HuH-7.5 (cell line): Measurements from ENCODE around the gene CYFIP2.
"Not testable (repeated sequence)": the region's sequence is repeated elsewhere in the genome, so short reads cannot be mapped to it uniquely, and the experiment has no call there.

Source experiments
- DNase-seq: peaks from one replicate; pipeline ENCODE4 v3.0.0; 2011; ENCODE audit warnings: low spot score

The CYFIP2 gene

DNA sequence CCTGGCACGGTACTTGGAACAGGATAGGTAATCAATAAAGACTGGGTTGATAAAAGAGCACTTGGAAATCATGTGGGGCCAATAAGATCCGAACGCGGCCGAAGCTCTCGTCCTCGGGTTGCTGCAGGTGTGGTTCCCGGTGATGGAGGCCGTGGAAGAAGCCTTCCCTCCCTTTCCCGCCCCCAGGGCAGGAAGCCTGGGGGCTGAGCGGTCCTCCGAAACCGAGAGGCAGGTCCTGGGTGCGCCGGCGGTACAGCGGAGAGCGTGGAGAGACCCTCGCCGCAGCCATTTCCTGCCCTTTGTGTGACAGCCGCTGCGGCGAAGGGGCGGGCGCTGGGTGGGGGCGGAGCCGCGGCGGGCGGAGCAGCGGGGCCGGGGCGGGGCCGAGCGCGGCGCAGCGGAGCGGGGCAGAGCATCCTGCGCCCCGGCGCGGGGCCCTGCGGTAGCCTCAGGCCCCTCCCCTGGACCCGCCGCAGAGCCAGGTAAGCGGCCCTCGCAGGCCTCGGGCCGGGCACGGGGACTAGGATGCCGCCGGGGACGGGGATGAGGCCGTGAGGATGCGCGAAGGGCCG lies at the start of gene CYFIP2:
Gene CYFIP2, plus strand, starts transcription at position 410 of the 572 bp plus-strand sequence. CDS start 19,239 bp downstream, outside the sequence.
- DNase-seq: peak; percentile 61

DNA sequence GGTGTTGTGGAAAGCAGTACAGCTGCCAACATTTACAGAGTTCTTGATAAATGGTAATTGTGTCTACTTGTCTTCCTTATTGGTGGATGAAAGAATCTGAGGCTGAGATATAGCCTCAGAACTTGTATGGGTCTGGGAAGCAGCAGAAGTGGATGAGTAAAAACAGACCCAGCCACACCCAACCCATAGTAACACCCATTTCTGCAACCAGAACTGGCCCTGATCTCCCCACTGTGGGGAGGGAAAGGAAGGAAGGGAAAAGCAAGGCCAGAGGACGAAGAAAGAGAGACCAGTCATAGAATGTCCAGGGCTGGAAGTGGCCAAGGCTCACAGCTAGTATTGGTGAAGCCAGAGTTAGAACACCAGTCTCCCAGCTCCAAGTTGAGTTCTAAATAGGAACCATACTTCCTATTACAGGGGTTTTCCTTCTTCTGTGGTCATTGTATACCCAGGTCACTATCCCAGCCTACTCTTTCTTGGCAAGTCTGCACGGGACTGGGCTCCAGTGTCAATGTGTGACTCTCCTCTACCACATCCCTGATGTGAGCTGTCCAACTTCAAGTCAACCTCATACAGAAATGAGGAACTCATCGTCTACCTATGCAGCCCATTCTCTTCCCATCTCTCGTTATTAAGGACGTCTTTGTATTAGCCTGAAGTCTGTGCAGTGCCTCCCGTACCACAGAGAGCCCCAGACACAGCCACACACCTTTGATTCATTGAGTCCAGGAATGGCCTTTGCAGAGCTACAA lies 49.4 kb upstream of the CYFIP2 start:
- DNase-seq: no peak

DNA sequence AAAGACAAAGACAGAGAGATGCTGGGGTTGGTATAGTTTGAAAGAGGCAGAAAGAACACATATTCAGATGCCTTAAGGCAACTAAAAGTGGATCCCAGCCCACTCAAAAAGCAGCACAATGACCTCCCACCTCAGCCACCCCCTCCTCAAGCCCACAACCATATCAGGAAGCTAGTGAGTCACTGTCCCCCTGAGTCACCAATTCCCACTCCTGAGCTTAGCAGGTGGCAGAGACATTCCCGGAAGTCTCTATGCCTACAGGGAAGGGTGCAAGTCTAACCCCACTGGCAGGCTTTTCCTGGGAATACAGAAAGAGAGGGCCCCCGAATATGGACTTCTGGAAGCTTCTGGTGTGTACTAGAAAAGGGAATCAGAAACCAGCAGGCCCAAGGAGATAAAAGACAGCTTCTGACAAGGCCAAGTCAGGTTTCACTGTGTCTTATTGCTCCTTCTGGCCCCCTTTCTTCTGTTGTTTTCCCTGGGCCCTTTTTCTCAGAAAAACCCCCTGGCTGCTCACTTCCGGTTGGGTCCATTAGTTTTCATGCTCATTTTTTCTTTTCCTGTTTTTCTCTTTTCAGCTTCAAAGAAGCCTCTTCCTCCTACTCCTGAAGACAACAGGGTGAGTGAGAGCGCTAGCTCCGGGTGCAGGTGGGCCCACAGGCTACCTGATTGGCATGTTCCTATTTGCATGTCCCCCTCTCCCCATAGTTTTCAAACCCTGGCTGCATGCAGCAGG lies 48.5 kb upstream of the CYFIP2 start:
- DNase-seq: no peak

DNA sequence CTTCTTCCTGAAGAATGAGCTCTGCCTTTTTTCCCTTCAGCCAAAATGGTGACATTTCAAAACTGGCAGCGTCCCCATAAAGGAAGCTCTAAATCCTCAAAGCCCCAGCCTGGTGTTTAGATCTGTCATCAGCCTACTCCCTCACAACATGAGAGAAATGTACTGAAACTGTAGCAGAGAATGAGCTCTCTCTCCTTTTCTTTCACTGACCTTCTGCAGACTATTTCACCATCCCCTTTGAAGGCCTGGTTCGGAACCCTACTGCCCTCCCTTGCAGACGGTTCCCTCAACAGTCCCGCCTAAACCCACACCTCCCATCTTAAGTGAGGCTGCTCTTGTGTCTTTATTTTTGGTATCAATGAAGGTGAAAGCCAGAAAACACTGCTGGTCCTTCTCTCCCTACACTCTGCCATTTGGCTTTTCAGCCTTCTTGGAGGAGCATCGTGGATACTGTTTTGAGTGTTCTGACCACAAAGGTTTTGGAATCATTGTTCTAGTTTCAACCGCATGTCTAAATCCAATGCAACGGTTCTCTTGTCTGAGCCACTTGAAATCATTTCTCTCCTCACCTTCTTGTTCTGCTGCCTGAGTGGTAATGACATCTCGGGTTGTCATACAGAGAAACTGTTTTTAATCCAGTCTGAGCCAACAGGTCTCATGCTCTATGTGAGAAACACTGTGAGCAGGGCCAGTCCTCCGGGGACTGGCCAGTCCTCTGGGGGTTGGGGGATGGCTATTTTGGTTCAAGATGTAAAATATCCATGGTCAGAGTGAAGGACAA lies 46.2 kb upstream of the CYFIP2 start:
- DNase-seq: no peak

DNA sequence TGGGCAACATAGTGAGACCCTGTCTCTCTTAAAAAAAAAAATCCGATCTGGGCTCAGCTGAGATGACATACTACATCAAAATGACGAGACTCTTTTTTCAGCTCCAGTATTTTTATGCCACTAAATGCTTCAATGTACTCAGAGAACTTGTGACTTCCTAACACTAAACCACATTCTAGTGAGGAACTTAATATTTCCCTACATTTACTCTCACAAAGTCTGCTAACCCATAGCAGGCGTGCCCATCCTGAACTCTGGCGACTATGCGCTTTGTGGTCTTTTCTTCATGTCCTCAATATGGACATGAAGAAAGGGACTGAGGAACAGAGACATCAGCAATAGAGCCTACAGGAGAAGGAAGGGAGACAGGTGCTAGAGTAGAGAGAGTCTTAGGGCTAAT lies 44.0 kb upstream of the CYFIP2 start:
- no peak for DNase-seq

DNA sequence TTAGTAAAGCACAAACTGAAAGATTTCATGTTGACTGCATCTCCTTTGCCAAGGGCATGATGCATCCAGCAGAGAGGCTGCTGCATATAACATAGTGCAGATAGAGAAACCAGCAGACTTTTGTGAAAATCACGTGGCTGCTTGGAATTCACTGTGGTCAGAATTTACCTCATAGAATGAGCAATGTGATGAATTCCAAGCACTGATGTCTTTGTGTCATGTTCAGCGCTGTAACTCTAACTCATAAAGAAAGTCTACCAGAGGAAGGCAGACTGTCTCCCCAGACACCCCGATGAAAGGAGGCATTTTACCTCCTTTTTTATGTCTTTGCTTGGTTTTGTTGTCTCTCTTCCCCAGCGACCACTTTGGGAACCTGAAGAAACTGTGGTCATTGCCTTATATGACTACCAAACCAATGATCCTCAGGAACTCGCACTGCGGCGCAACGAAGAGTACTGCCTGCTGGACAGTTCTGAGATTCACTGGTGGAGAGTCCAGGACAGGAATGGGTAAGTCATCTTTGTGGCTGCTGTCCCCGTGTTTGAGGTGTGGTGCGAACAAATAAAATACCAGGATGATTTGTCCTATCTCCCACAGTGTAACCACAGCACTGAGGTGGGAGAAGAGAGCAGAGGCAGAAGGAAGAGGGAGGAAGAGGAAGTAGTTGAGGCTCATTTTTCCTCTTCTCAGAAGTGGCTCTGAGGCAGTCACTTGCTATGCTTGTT lies 43.3 kb upstream of the CYFIP2 start:
- no peak for DNase-seq

DNA sequence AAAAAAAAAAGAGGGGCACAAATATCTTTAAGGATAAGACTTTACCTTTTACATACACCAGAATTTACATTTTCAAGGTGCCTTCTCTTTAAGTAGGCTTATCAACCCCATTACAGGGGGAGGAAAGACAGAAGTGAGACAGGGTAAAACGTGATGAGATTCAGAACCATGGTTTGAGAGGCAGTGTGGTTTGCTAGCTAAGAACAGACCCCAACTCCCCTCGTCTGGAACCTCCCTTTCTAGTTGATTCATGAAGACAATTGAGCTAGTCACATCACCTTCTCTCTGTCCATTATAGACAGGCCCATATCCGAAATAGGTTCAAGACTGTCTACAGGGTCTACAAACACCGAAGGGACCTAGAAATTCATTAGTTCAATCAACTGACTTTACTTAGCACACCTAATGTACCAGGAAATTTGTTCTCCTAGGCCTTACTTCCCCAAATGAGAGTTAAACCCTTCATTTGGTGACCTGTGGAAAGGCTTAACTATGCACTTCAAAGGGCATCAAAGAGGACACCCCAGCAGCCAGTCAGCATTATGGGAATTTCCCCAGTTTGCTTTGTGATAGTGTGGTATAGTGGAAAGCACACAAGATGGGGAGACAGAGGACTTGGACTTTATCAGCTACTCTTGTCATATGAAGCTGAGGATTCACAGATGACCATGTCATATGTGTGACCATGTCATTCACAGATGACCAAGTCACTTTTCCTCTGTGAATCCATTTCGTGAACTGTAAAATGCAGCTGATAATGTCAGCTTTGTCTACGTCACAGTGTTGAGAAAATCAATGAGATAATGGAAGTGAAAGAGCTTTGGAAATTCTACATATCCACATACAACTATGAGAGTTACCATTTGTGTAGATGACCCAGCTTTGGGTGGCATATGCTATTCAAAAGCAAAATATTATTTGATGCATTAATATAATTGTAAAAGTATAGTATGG lies 40.2 kb upstream of the CYFIP2 start:
- no peak for DNase-seq

DNA sequence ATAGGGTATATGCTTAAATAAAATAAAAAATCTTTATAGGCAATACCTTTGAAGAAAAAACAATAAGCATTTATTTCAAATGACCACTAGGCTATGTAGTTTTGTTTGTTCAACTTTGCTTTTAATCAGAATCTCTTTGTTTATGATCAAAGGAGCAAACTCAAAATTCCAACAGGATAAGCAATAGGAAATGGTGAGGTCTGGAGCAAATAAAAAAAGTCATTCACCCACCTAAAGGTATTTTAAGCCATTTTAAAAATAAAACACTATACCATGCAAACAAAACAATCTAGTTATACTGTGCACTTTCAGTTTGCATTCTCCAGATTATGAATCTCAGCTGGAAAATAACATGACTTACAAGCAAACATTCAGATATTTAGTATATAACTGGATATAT lies 35.3 kb upstream of the CYFIP2 start:
- no peak for DNase-seq

DNA sequence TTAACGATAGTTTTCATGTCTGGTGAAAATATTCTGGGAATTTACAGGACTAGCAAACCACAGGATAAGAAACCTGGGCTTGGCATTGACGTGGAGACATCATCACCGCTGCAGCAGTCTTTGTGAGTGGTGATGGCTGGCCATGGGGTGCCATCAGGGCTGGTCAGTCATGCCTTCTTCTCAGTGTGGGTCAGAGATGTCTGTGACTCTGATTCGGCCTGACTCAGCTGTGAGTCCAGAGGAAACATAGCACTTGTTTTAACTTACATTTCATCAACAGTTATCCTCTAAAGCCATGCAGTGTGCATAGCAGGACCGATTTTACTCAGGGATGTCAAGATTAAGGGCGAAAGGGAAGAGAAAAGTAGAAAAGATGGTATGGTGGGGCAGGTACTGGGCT lies 33.2 kb upstream of the CYFIP2 start:
- no peak for DNase-seq

DNA sequence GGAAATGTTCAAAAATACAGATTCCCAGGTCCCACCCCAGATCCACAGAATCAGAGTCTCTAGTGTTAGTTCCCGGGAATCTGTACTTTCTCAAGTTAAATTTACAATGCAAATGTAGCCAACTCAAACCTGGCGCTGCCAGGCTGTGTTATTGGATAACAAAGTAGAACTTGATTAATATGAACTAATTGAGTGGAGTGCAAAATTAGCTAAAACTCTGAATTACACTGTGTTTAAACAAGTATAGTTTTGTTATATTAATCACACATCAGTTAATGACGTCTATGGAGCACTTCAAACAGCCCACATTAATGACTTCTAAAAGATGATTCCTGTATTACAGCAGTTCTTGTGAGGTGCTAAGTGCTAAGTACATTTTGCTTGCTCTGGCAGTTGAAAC lies 32.4 kb upstream of the CYFIP2 start:
- no peak for DNase-seq

DNA sequence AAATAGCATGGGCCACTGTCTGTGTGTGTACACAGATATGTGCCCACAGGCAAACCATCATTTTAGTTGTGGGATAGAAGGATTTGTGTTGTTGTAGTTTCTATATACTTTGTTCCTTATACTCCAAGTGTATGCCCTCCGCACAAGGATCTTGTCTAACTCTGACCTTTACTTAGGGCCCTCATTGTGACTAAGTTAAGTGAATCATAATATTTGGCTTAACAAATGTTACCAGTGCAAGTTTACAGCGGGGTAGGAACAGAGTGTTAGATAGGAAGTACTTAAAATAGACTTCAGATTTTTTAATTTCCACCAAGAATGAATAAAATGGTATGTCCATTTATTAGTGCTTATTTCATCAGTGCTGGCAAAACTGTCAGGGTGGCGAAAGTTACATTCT lies 29.5 kb upstream of the CYFIP2 start:
- no peak for DNase-seq

DNA sequence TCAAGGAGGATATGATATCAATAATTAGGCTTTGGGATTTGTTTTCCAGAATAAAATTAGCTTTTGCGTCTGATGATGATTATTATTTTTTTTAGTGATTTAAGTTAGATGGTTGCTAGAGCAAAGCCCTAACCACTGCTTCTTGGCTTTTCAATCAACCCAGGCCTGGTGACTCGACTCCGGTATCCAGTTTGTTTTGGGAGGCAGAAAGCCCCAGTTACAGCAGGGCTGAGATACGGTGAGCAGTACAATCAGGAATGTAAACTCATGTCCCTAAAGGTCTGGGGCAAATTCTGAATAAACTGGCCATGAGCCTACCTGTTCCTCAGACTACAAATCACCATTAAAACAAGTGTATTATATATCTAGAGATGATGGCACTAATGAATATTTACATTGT lies 24.4 kb upstream of the CYFIP2 start:
- no peak for DNase-seq

DNA sequence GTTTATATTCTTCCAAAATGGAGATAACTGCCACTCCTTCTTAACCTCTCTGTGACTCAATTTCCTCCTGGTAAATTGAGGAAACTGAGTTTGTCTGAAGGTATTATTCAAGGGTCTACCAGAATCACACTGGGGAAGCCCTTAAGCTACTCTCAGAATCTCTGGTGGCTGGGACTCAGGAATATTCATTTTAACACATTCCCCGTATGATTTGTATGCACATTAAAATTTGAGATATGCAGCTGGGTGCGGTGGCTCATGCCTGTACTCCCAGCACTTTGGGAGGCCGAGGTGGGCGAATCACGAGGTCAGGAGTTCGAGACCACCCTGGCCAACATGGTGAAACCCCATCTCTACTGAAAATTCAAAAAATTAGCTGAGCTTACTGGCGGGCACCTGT lies 21.2 kb upstream of the CYFIP2 start:
- not testable (repeated sequence) for DNase-seq

DNA sequence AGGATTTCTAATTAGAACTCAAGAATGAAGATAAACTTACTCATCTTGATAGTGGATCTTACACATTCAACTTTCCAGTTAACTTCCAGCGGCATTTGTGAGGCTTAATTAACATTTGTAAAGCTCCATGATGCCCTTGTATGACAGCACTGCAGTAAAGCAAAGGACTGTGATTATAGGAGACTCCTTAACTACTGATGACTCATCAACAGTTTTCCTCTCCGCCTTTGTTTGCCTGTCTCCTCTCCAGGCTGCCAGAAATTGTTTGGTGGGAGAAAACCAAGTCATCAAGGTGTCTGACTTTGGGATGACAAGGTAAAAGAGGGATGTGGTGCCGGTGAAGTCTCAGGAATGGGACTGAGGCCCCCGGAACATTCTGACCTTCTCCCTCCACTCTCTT lies 20.4 kb upstream of the CYFIP2 start:
- DNase-seq: no peak

DNA sequence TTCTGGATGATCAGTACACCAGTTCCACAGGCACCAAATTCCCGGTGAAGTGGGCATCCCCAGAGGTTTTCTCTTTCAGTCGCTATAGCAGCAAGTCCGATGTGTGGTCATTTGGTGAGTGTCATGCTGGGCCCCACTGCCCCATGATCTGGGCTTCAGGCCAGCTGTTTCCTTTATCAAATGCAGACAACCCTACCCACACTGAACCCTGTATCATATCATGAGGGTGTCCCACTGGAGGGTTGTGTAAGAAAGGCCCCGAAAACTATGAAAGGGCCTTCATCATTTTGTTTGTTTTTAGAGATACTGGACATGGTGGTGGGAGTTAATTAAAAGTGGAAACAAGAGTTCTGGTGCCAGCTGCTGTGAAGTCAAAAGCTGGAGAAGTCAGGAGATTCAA lies 20.0 kb upstream of the CYFIP2 start:
- DNase-seq: no peak

DNA sequence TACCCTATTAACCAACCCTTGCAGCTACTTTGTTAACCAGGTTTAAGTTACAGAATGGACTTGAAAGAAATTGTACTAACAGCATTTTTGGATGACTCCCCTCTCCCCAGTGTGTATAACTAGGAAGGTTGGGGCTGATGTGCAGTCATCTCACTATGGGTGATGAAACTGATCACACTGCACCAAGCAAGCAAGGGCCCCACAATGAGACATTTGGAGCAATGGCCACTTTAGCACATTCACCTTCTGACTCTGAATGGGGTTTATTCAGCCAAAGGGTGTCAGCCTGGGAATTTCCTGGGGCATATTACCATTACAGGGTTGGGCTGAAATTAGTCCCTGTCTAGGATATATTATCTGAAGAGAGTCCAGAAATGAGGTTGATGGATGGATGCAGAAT lies 18.7 kb upstream of the CYFIP2 start:
- DNase-seq: no peak

DNA sequence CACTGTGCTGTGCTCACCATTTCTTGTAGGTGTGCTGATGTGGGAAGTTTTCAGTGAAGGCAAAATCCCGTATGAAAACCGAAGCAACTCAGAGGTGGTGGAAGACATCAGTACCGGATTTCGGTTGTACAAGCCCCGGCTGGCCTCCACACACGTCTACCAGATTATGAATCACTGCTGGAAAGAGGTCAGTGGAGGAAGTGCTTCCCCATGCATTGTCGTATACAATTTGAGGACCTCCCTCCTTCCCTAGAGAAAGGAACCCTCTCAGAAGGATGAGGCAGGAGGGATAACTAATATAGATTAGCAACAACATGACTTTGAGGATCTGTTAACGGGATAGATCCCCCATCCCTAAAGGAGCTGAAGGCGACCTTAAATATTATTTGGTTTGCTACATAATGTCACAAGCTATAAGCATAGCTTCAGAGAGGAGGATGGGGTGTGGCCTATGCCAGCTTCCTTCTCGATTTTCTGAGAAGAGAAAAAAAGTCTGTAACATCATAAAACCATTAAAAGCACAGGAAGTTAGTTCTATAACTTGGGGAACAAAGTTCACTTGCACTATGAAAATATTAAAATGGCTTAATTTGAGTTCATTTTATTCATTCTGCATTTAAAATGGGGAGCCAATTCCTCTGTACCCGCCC lies 17.0 kb upstream of the CYFIP2 start:
- no peak for DNase-seq

DNA sequence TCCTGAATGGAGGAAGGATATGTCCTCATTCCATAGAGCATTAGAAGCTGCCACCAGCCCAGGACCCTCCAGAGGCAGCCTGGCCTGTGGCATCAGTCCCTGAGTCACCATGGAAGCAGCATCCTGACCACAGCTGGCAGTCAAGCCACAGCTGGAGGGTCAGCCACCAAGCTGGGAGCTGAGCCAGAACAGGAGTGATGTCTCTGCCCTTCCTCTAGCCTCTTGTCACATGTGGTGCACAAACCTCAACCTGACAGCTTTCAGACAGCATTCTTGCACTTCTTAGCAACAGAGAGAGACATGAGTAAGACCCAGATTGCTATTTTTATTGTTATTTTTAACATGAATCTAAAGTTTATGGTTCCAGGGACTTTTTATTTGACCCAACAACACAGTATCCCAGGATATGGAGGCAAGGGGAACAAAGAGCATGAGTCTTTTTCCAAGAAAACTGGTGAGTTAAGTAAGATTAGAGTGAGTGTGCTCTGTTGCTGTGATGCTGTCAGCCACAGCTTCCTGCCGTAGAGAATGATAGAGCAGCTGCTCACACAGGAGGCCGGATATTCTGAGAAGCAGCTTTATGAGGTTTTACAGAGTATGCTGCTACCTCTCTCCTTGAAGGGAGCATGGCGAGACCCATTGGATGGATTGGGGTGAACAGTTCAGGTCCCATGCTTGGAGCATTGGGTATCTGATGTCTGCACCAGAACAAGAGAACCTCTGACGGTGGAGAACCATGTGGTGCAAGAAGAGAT lies 13.0 kb upstream of the CYFIP2 start:
- no peak for DNase-seq

DNA sequence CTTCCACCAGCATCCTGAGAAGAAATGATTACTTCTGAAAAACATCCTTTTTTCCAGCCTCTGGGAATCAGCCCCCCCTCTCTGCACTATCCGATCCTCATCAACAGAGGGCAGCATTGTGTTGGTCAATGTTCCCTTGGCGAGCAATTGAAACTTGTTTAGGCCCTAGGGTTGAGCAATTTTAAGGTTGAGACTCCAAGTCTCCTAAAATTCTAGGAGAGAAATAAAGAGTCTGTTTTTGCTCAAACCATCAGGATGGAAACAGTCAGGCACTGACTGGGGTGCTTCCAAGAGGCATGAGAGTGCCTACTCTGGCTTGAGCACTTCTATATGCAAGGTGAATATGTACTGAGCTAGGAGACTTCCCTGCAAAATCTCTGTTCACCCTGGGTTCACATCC lies 12.4 kb upstream of the CYFIP2 start:
- DNase-seq: peak; percentile 48
